Osteocyte (in vitro differentiated cells): ENCODE data around the gene HGF. TPM values are rescaled to one million over a fixed set of nuclear protein-coding genes. Genes with fewer than 3 reads are reported as not detected.

Experiments
- DNase-seq: peaks from one replicate; pipeline ENCODE4 v3.0.0; 2021; ENCODE audit warnings: mixed read lengths; ENCODE audit not compliant: unreplicated experiment; ENCODE audit errors: extremely low spot score
- H3K27ac Mint-ChIP-seq: one replicate; pipeline ENCODE4 v1.8.0; 2021; ENCODE audit warnings: mild to moderate bottlenecking, mixed read lengths; ENCODE audit not compliant: unreplicated experiment
- H3K27me3 Mint-ChIP-seq: one replicate; pipeline ENCODE4 v1.8.0; 2021; ENCODE audit warnings: mixed read lengths; ENCODE audit not compliant: unreplicated experiment
- H3K36me3 Mint-ChIP-seq: one replicate; pipeline ENCODE4 v1.8.0; 2021; ENCODE audit warnings: mixed read lengths; ENCODE audit not compliant: unreplicated experiment
- H3K4me1 Mint-ChIP-seq: one replicate; pipeline ENCODE4 v1.8.0; 2021; ENCODE audit warnings: mixed read lengths; ENCODE audit not compliant: unreplicated experiment
- H3K4me3 Mint-ChIP-seq: one replicate; pipeline ENCODE4 v1.8.0; 2021; ENCODE audit warnings: mild to moderate bottlenecking, moderate library complexity, mixed read lengths; ENCODE audit not compliant: unreplicated experiment
- H3K9me3 Mint-ChIP-seq: one replicate; pipeline ENCODE4 v1.8.0; 2021; ENCODE audit warnings: mixed read lengths; ENCODE audit not compliant: unreplicated experiment
- total RNA-seq: library from RNA; stranded (reverse); gene quantifications from 2 replicates; pipeline ENCODE4 v1.2.1, GENCODE V29; 2021
- TF ChIP-seq, protein P1 (sequence below): fragments of 200-600 bp; sonication (generic); IDR thresholded peaks from 2 replicates; pipeline ENCODE4 v1.5.0; 2021; ENCODE audit warnings: antibody characterized with exemption, mild to moderate bottlenecking, moderate library complexity

The HGF gene
- total RNA-seq, 1 donor from 2014 or later: 16.0 TPM

DNA sequence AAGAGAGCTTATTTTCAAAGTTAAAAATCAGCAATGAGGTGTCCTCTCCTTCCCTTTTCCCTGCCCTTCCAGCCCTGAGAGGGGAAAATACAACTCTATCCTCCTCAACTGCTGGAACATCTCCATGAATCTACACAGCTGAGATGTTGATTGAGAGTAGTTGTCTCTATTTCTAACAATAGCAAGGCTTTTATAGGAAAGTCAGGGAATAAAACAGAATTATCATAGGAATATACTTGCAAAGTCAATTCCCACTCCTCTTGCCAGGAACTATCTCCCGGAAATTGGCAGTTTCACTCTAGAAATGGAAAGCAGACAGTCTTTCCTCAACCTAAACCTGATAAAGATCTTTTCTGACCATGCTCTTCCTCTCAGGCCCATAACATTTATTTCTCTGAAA is 8.8 kb downstream of the HGF start:
- TF ChIP-seq, protein P1, sequence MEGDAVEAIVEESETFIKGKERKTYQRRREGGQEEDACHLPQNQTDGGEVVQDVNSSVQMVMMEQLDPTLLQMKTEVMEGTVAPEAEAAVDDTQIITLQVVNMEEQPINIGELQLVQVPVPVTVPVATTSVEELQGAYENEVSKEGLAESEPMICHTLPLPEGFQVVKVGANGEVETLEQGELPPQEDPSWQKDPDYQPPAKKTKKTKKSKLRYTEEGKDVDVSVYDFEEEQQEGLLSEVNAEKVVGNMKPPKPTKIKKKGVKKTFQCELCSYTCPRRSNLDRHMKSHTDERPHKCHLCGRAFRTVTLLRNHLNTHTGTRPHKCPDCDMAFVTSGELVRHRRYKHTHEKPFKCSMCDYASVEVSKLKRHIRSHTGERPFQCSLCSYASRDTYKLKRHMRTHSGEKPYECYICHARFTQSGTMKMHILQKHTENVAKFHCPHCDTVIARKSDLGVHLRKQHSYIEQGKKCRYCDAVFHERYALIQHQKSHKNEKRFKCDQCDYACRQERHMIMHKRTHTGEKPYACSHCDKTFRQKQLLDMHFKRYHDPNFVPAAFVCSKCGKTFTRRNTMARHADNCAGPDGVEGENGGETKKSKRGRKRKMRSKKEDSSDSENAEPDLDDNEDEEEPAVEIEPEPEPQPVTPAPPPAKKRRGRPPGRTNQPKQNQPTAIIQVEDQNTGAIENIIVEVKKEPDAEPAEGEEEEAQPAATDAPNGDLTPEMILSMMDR: no peak
- Mint-ChIP-seq H3K27ac (no peak overlapping the region), H3K36me3 (peaks cover 48% of the 10 kb centered on the region), H3K27me3 (no peaks in the 10 kb centered on the region), H3K4me1 (peaks cover 35% of the 10 kb centered on the region), H3K9me3 (no peaks in the 10 kb centered on the region), H3K4me3 (no peak overlapping the region)
- no peak for DNase-seq

DNA sequence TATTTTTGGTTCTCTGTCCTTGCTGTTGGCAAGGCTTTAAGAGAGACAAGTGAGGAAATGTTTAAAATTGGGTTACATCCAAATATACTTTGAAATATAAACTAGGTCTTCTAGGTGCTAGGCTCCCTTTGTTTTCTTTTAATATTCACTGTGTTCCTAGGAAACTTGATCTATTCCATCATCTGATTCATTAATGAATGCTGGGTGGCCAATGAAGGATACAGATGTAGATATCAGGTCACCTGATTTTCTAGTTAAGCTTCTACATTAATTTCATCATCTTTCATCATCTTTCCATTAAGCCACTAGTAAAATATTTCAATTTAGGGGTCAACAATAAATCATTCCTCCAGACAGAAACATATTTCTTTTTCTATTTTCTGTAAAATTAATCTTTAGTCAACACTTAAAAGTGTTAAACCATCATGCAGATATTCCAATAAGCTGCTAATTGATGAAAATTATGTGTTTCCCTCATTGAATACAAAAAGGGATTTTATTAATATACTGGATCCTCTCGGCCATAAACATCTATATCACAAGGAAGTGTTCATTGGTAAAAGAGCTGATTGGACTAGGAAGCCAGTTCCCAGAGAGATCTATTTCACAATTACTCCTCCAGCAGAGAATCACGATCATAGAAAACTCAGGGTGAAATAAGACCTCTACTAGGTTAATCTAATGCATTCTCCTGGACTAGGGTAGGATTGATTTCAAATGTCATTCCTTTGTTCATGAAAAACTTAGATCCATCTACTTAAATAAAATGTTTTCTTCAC is 14.7 kb downstream of the HGF start:
- peaks cover 45% of the 10 kb centered on the region for H3K36me3 Mint-ChIP-seq
- no peak overlapping the region for H3K4me3 Mint-ChIP-seq
- DNase-seq: no peak
- TF ChIP-seq, protein P1: no peak
- H3K4me1 Mint-ChIP-seq: peaks cover 17% of the 10 kb centered on the region
- no peaks in the 10 kb centered on the region for H3K9me3 Mint-ChIP-seq
- peak overlapping the region; percentile 16 for H3K27ac Mint-ChIP-seq
- H3K27me3 Mint-ChIP-seq: no peaks in the 10 kb centered on the region

DNA sequence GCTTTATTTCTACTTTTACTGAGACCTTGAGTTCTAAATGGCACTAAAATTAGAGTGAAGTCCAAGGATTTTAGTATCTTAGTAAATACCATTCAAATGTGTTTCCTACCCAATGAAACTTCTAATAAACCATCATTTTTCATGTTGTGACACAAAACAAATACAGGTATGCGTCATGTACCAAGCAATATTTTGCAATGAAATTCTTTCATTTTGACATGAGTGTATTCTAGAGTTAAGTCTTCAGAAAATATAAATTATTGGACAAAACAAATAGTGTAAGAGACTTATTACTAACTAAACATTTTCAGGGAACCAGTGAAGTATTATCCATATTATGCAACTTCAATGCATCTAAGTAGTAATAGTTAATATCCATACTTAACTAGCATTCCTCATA is 16.5 kb downstream of the HGF start:
- Mint-ChIP-seq H3K4me3 (no peak overlapping the region), H3K36me3 (peaks cover 43% of the 10 kb centered on the region), H3K27me3 (no peaks in the 10 kb centered on the region), H3K27ac (no peak overlapping the region), H3K9me3 (no peaks in the 10 kb centered on the region), H3K4me1 (peaks cover 19% of the 10 kb centered on the region)
- DNase-seq: no peak
- TF ChIP-seq, protein P1: no peak

DNA sequence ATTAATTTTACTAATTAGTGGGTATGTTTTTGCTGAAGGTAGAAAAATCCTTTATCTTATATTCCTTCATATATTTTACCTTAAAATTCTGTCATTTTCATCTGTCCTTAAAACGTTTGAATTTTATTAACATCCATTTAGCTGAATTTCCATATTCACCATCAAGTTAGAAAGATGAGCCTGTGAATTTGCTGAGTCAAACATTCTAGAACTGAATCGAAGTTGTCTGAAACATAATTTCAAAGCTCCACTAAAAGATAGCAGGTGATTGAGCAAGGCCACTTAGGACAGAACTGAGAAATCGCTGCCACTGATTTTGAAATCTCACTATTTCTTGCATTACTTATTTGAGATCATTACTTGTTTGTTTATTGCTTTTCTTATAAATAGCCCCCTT is 17.5 kb downstream of the HGF start:
- TF ChIP-seq, protein P1: no peak
- no peaks in the 10 kb centered on the region for H3K27me3 Mint-ChIP-seq
- H3K9me3 Mint-ChIP-seq: no peaks in the 10 kb centered on the region
- DNase-seq: no peak
- H3K36me3 Mint-ChIP-seq: peaks cover 46% of the 10 kb centered on the region
- no peak overlapping the region for H3K27ac Mint-ChIP-seq
- H3K4me3 Mint-ChIP-seq: no peak overlapping the region
- peaks cover 19% of the 10 kb centered on the region for H3K4me1 Mint-ChIP-seq

DNA sequence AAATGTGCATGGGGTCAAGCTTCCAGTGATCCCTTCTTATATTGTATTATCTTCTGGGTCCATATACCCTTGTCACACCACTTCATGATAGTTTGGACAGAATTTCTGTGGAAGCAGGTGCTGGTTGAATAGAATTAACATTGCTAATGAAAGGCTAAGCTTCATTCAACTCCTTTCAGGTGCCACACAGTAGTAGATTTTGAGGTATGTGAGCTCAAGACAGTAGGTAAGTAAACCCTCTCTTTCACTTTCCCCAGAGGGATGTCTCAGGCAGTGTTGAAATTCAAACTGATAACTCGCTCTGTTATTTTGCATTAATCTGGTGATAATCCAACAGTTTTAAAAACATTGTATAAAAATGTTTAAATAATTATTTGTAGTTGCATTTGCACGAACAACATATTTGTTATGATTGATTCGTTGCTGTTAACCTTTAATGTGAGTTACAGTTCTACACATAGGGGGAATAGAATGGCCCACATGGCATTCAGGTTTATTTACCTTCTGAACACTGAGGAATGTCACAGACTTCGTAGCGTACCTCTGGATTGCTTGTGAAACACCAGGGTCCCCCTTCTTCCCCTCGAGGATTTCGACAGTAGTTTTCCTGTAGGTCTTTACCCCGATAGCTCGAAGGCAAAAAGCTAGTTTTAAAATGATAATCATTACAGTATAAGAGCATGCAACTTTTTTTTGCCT is 18.1 kb downstream of the HGF start:
- Mint-ChIP-seq H3K36me3 (peaks cover 44% of the 10 kb centered on the region), H3K9me3 (no peaks in the 10 kb centered on the region), H3K27me3 (no peaks in the 10 kb centered on the region), H3K4me1 (peaks cover 19% of the 10 kb centered on the region), H3K27ac (no peak overlapping the region), H3K4me3 (no peak overlapping the region)
- TF ChIP-seq, protein P1: no peak
- DNase-seq: no peak
